PC-9 (cell line): ENCODE results near the gene MSH3.

ENCODE experiments used
- CTCF ChIP-seq: fragments of 200-600 bp; sonication (generic); conservative IDR thresholded peaks from 2 replicates; pipeline ENCODE4 v1.6.1; 2017; ENCODE audit warnings: mixed run types, antibody characterized with exemption, mild to moderate bottlenecking, moderate library complexity
- EZH2 ChIP-seq: fragments of 200-600 bp; sonication (generic); IDR thresholded peaks from 2 replicates; pipeline ENCODE4 v1.8.0; 2017; ENCODE audit warnings: antibody characterized with exemption, low read depth

DNA sequence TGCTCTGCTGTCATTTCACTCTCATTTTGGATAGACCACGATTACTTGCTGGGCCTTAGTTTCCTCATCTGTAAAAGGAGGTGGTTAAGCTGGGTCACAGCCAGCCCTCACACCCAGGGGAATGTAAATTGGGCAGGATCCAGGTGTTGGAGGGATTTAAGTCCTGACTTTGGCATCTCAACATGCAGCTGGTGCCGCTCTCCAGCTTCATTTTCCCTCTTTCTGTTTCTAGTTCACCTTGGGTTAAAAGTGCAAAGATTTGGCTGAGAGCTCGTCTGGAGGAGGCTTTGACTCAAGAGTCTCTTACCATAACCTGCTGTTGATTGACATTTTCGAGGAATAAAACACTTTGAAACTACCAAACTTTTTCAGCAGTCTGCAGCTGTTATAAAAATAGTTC, 144.6 kb downstream of the MSH3 start:
- TF ChIP-seq CTCF (no peak), EZH2 (no peak)
